ENCODE measurements around the gene ZNF445.
"Not testable (repeated sequence)": the region's sequence is repeated elsewhere in the genome, so short reads cannot be mapped to it uniquely, and the experiment has no call there.

ZNF445 gene

GRCh38 chr3:44467241-44467640 lies 10.2 kb downstream of the ZNF445 start:
- no peak for DNase-seq (ENCODE audit: low read depth)
- no peak for TF ChIP-seq CTCF (IDR thresholded peaks at IDR 0.05; ENCODE audit: low read length, missing control alignments)
- no peak overlapping the region for H3K4me3 ChIP-seq (replicated peaks; ENCODE audit: low read depth, low read length)

GRCh38 chr3:44464920-44465319 lies 12.6 kb downstream of the ZNF445 start:
- not testable (repeated sequence) for H3K4me3 ChIP-seq (replicated peaks; ENCODE audit: low read depth, low read length); DNase-seq (ENCODE audit: low read depth)

- H3K4me3 ChIP-seq (replicated peaks; ENCODE audit: low read depth, low read length), result no peak overlapping the region
- no peak for DNase-seq (ENCODE audit: low read depth)
- TF ChIP-seq CTCF (IDR thresholded peaks at IDR 0.05; ENCODE audit: low read length, missing control alignments), result no peak
Measured at GRCh38 chr3:44464509-44464908, 13.0 kb downstream of the ZNF445 start.

- not testable (repeated sequence) for DNase-seq (ENCODE audit: low read depth); H3K4me3 ChIP-seq (replicated peaks; ENCODE audit: low read depth, low read length)
Measured at GRCh38 chr3:44460050-44460449, 17.4 kb downstream of the ZNF445 start.

- no peak for DNase-seq (ENCODE audit: low read depth)
- TF ChIP-seq CTCF (IDR thresholded peaks at IDR 0.05; ENCODE audit: low read length, missing control alignments), result no peak
- H3K4me3 ChIP-seq (replicated peaks; ENCODE audit: low read depth, low read length), result no peak overlapping the region
Measured at GRCh38 chr3:44455318-44455717, 22.2 kb downstream of the ZNF445 start.

GRCh38 chr3:44454258-44454657 lies 23.2 kb downstream of the ZNF445 start:
- no peak for DNase-seq (ENCODE audit: low read depth)
- no peak for TF ChIP-seq CTCF (IDR thresholded peaks at IDR 0.05; ENCODE audit: low read length, missing control alignments)
- H3K4me3 ChIP-seq (replicated peaks; ENCODE audit: low read depth, low read length), result no peak overlapping the region

- no peak for TF ChIP-seq CTCF (IDR thresholded peaks at IDR 0.05; ENCODE audit: low read length, missing control alignments)
- no peak overlapping the region for H3K4me3 ChIP-seq (replicated peaks; ENCODE audit: low read depth, low read length)
- DNase-seq (ENCODE audit: low read depth), result no peak
Measured at GRCh38 chr3:44451441-44451840, 26.0 kb downstream of the ZNF445 start.

- DNase-seq (ENCODE audit: low read depth), result no peak
- H3K4me3 ChIP-seq (replicated peaks; ENCODE audit: low read depth, low read length), result no peak overlapping the region
- TF ChIP-seq CTCF (IDR thresholded peaks at IDR 0.05; ENCODE audit: low read length, missing control alignments), result no peak
Measured at GRCh38 chr3:44446929-44447328, 30.5 kb downstream of the ZNF445 start.

Data from fibroblast of pulmonary artery (primary cell).